Tibial nerve (tissue), 4 donors: Measurements from ENCODE around the gene PPOX.

Experiments used
- EP300 ChIP-seq, 2 donors: sonication (generic); formaldehyde crosslinking; IDR thresholded peaks; one replicate each; pipeline ENCODE4 v1.6.1; 2017; ENCODE audit warnings: antibody characterized with exemption in 2 of 2, mild to moderate bottlenecking in 1 of 2
- POLR2A ChIP-seq, 2 donors: fragments of 450-650 bp; IDR thresholded peaks; one replicate each; pipeline ENCODE4 v1.6.1; 2017; ENCODE audit warnings: antibody characterized with exemption in 2 of 2, mild to moderate bottlenecking in 2 of 2, moderate library complexity in 2 of 2
- TF ChIP-seq, protein P1 (sequence below), 5 experiments: fragments of 200-600 bp in 3 of 5; fragments of 450-650 bp in 2 of 5; sonication (generic) in 3 of 5; IDR thresholded peaks; one replicate each; pipeline ENCODE4 v1.5.1; 2016 to 2019; ENCODE audit warnings: antibody characterized with exemption in 5 of 5, mild to moderate bottlenecking in 3 of 5, moderate library complexity in 2 of 5

DNA sequence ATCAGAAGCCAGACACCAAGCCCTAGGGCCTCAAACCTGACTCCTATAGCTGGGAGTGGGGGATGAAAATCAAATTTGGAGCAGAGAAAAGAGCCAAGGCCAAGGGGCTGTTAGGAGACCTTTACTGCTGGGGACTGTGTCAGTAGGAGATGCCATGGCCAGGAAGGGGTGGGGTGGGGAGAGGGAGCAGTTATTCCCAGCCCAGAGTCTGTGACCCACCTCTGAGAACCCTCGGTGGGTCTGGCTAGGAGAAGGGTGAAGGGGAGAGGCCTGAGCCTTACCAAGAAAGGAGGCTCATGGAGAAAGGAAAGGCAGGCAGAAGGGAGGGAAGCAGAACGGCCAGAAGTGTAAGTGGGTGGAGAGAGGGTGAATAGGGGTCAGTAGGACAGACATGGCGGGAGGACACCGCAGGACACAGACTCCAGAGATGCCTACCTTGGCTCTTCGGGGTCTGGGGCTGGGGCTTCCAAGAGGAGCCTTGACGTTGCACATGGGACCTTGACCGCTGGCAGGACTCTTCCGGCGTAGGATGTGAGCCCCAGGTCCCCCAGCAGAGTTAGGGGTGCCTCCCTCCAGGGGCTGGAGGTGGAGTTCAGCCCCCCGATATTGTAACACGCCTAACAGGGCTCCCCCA lies 31.5 kb downstream of the PPOX start:
- TF ChIP-seq, protein P1, sequence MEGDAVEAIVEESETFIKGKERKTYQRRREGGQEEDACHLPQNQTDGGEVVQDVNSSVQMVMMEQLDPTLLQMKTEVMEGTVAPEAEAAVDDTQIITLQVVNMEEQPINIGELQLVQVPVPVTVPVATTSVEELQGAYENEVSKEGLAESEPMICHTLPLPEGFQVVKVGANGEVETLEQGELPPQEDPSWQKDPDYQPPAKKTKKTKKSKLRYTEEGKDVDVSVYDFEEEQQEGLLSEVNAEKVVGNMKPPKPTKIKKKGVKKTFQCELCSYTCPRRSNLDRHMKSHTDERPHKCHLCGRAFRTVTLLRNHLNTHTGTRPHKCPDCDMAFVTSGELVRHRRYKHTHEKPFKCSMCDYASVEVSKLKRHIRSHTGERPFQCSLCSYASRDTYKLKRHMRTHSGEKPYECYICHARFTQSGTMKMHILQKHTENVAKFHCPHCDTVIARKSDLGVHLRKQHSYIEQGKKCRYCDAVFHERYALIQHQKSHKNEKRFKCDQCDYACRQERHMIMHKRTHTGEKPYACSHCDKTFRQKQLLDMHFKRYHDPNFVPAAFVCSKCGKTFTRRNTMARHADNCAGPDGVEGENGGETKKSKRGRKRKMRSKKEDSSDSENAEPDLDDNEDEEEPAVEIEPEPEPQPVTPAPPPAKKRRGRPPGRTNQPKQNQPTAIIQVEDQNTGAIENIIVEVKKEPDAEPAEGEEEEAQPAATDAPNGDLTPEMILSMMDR (IDR thresholded peaks at IDR 0.05) = no peak
- no peak for TF ChIP-seq EP300 (IDR thresholded peaks at IDR 0.05)
- no peak for TF ChIP-seq POLR2A (IDR thresholded peaks at IDR 0.05)
